HCT116 (cell line): ENCODE results near the gene C1orf56. TPM values are rescaled to one million over a fixed set of nuclear protein-coding genes. Genes with fewer than 3 reads are reported as not detected.

Experiments
- ATAC-seq: fragments of 200-7000 bp; cut with Tn5 transposase; 2 replicates; pipeline ENCODE4 v1.9.1; 2020; ENCODE audit warnings: mild to moderate bottlenecking, moderate library complexity
- BruUV-seq: library from RNA; stranded (reverse); fragments of 400-500 nt; replicated peaks from 2 replicates; lab custom pipeline; 2021; lab: Mats Ljungman, UMichigan
- CTCF ChIA-PET: fragments of 300-600 bp; sonication (Branson Sonifier 250); formaldehyde crosslinking; loops from one replicate; lab custom pipeline; 2021; ENCODE audit warnings: antibody characterized with exemption; lab: Charles Lee
- POLR2A ChIA-PET: fragments of 300-600, 350-600 bp; sonication (Branson Sonifier 250); formaldehyde crosslinking; loops from one replicate; lab custom pipeline; 2021; ENCODE audit warnings: antibody characterized with exemption; lab: Charles Lee
- RAD21 ChIA-PET, 2 experiments: fragments of 300-600 bp; sonication (Branson Sonifier 250); formaldehyde crosslinking; loops; one replicate each; lab custom pipeline; 2023; ENCODE audit warnings: low total read pairs in 2 of 2; ENCODE audit not compliant: uncharacterized antibody in 2 of 2, unreplicated experiment in 2 of 2, low non-redundant PET in 1 of 2; lab: Charles Lee
- DNase-seq: peaks from one replicate; pipeline ENCODE4 v3.0.0-alpha.2; 2010; ENCODE audit warnings: low read depth, low spot score
- H2AFZ ChIP-seq: fragments of 200-600 bp; shearing (Covaris generic), sonication (generic); 2 replicates; pipeline ENCODE4 v1.6.1; 2017; ENCODE audit warnings: low read depth, mixed run types, mixed read lengths, antibody characterized with exemption, low read length; ENCODE audit not compliant: poor library complexity, severe bottlenecking
- H3K27ac ChIP-seq: 2 replicates; pipeline ENCODE4 v1.5.1; 2012; ENCODE audit warnings: low read depth, low read length
- H3K27me3 ChIP-seq: fragments of 200-600 bp; sonication (generic); 2 replicates; pipeline ENCODE4 v1.6.1; 2016; ENCODE audit warnings: mixed run types, low read length, mixed read lengths; ENCODE audit not compliant: insufficient read depth
- H3K36me3 ChIP-seq, 2 experiments: fragments of 200-500 bp in 1 of 2; fragments of 200-600 bp in 1 of 2; sonication (Bioruptor generic) in 1 of 2; sonication (generic) in 1 of 2; 2 replicates each; pipeline versions ENCODE4 v1.5.1 to v1.6.1; 2014 to 2016; ENCODE audit warnings: low read length in 2 of 2, inconsistent platforms in 1 of 2, mixed read lengths in 1 of 2, mixed run types in 1 of 2; ENCODE audit not compliant: insufficient read depth in 2 of 2, control insufficient read depth in 1 of 2
- H3K4me1 ChIP-seq, 2 experiments: fragments of 200-600 bp in 1 of 2; sonication (generic) in 1 of 2; 2 replicates each; pipeline versions ENCODE4 v1.5.1 to v1.6.1; 2012 to 2017; ENCODE audit warnings: low read length in 2 of 2, inconsistent platforms in 1 of 2, mild to moderate bottlenecking in 1 of 2, mixed read lengths in 1 of 2, mixed run types in 1 of 2, moderate library complexity in 1 of 2; ENCODE audit not compliant: insufficient read depth in 2 of 2, control insufficient read depth in 1 of 2
- H3K4me2 ChIP-seq: fragments of 200-600 bp; sonication (generic); 2 replicates; pipeline ENCODE4 v1.6.1; 2017; ENCODE audit warnings: mixed run types, low read length, mixed read lengths
- H3K4me3 ChIP-seq, 2 experiments: fragments of 200-600 bp in 1 of 2; sonication (generic) in 1 of 2; replicated peaks in 1 of 2; 2 replicates each; pipeline ENCODE4 v1.5.1; 2011 to 2016; ENCODE audit warnings: low read length in 2 of 2, control low read depth in 1 of 2, low read depth in 1 of 2, mild to moderate bottlenecking in 1 of 2, mixed read lengths in 1 of 2, mixed run types in 1 of 2
- H3K79me2 ChIP-seq: fragments of 200-600 bp; sonication (generic); 2 replicates; pipeline ENCODE4 v1.6.1; 2017; ENCODE audit warnings: mild to moderate bottlenecking, mixed run types, low read length, moderate library complexity, mixed read lengths; ENCODE audit not compliant: insufficient read depth
- H3K9ac ChIP-seq: fragments of 200-600 bp; sonication (generic); 2 replicates; pipeline ENCODE4 v1.6.1; 2016; ENCODE audit warnings: low read length, mixed read lengths
- H3K9me2 ChIP-seq: fragments of 200-600 bp; sonication (generic), shearing (Covaris generic); 2 replicates; pipeline ENCODE4 v1.6.1; 2017; ENCODE audit warnings: mixed run types, mild to moderate bottlenecking, moderate library complexity; ENCODE audit not compliant: insufficient read depth
- H3K9me3 ChIP-seq, 2 experiments: fragments of 200-500 bp in 1 of 2; fragments of 200-600 bp in 1 of 2; sonication (Bioruptor generic) in 1 of 2; sonication (generic) in 1 of 2; 2 replicates each; pipeline ENCODE4 v1.6.1; 2014 to 2017; ENCODE audit warnings: low read length in 2 of 2, mixed read lengths in 2 of 2, inconsistent platforms in 1 of 2, low read depth in 1 of 2, mild to moderate bottlenecking in 1 of 2, mixed run types in 1 of 2, moderate library complexity in 1 of 2; ENCODE audit not compliant: control insufficient read depth in 1 of 2, insufficient read depth in 1 of 2
- H4K20me1 ChIP-seq: fragments of 200-600 bp; sonication (generic), shearing (Covaris generic); 2 replicates; pipeline ENCODE4 v1.6.1; 2017; ENCODE audit warnings: mixed run types, mild to moderate bottlenecking, moderate library complexity; ENCODE audit not compliant: insufficient read depth
- ATF3 ChIP-seq: IDR thresholded peaks from 2 replicates; pipeline ENCODE4 v1.6.1; 2012
- CBX3 ChIP-seq: IDR thresholded peaks from 2 replicates; pipeline ENCODE4 v1.6.1; 2012; ENCODE audit warnings: low read depth
- EGR1 ChIP-seq: IDR thresholded peaks from 2 replicates; pipeline ENCODE4 v1.6.1; 2012; ENCODE audit warnings: low read depth
- ELF1 ChIP-seq: IDR thresholded peaks from 2 replicates; pipeline ENCODE4 v1.6.1; 2012; ENCODE audit warnings: low read depth, borderline replicate concordance
- EZH2 ChIP-seq: fragments of 200-600 bp; sonication (generic); IDR thresholded peaks from 2 replicates; pipeline ENCODE4 v1.6.1; 2017; ENCODE audit warnings: antibody characterized with exemption, mixed run types
- POLR2A ChIP-seq: IDR thresholded peaks from 2 replicates; pipeline ENCODE4 v1.7.0; 2011; ENCODE audit warnings: borderline replicate concordance; ENCODE audit not compliant: insufficient read depth, insufficient read length; ENCODE audit errors: extremely low read depth
- POLR2AphosphoS5 ChIP-seq: IDR thresholded peaks from 2 replicates; pipeline ENCODE4 v1.6.1; 2011; ENCODE audit warnings: mild to moderate bottlenecking, low read depth, low read length, moderate library complexity
- SIN3A ChIP-seq: IDR thresholded peaks from 2 replicates; pipeline ENCODE4 v1.6.1; 2012; ENCODE audit warnings: low read depth
- SP1 ChIP-seq: IDR thresholded peaks from 2 replicates; pipeline ENCODE4 v1.6.1; 2012; ENCODE audit warnings: low read depth
- SRF ChIP-seq: IDR thresholded peaks from 2 replicates; pipeline ENCODE4 v1.6.1; 2012; ENCODE audit warnings: low read depth
- TCF7L2 ChIP-seq: IDR thresholded peaks from 2 replicates; pipeline ENCODE4 v1.7.0; 2011; ENCODE audit warnings: borderline replicate concordance, inconsistent platforms; ENCODE audit not compliant: insufficient read depth, insufficient read length; ENCODE audit errors: extremely low read depth
- ZNF274 ChIP-seq: fragments of 200-500 bp; sonication (Bioruptor generic); IDR thresholded peaks from 2 replicates; pipeline ENCODE4 v1.6.1; 2014; ENCODE audit warnings: mild to moderate bottlenecking, low read depth, low read length, inconsistent platforms
- intact Hi-C: fragments of 100-400 bp; cut with micrococcal nuclease; formaldehyde crosslinking; loops from 2 replicates; pipeline ENCODE4 v1.10.0; 2022
- total RNA-seq: library from RNA; stranded (reverse); gene quantifications from one replicate; pipeline ENCODE4 v1.2.1, GENCODE V29; 2021; ENCODE audit not compliant: unreplicated experiment
- TF ChIP-seq, protein P1 (sequence below): IDR thresholded peaks from 2 replicates; pipeline ENCODE4 v1.6.1; 2011; ENCODE audit warnings: mild to moderate bottlenecking, low read length, moderate library complexity; ENCODE audit not compliant: insufficient replicate concordance; ENCODE audit errors: extremely low read depth

C1orf56 gene
- total RNA-seq, 1 experiment from 2014 or later, result not detected

- TF ChIP-seq, protein P1, sequence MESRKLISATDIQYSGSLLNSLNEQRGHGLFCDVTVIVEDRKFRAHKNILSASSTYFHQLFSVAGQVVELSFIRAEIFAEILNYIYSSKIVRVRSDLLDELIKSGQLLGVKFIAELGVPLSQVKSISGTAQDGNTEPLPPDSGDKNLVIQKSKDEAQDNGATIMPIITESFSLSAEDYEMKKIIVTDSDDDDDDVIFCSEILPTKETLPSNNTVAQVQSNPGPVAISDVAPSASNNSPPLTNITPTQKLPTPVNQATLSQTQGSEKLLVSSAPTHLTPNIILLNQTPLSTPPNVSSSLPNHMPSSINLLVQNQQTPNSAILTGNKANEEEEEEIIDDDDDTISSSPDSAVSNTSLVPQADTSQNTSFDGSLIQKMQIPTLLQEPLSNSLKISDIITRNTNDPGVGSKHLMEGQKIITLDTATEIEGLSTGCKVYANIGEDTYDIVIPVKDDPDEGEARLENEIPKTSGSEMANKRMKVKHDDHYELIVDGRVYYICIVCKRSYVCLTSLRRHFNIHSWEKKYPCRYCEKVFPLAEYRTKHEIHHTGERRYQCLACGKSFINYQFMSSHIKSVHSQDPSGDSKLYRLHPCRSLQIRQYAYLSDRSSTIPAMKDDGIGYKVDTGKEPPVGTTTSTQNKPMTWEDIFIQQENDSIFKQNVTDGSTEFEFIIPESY, result no peak
- TF ChIP-seq EGR1 (no peak), ATF3 (no peak), SRF (no peak), EZH2 (no peak), ELF1 (no peak), SIN3A (no peak)
Observed at GRCh38 chr1:151050051-151050688, 2.6 kb downstream of the C1orf56 start (continued).

- Histone ChIP-seq H3K9ac (no peak overlapping the region), H3K4me2 (no peak overlapping the region), H3K36me3 (peaks cover 24 to 43% of the 10 kb centered on the region in 2 experiments), H3K79me2 (peaks cover 17% of the 10 kb centered on the region; the same call in 1 of the 2 replicates), H3K4me3 (no peak overlapping the region), H4K20me1 (no peaks in the 10 kb centered on the region)
- intact Hi-C loops, result no loop called here
- no peak for ATAC-seq
- POLR2A ChIA-PET, result interaction anchor here (0.7 kb wide), 1 partner anchor 424 kb away, joined by 3 read pairs; no protein-coding TSS in a partner anchor
- no peak for TF ChIP-seq SP1
- no peak for TF ChIP-seq ZNF274
- TF ChIP-seq CBX3, result no peak
- no peak for TF ChIP-seq SRF
- TF ChIP-seq POLR2AphosphoS5, result no peak
- no peak for TF ChIP-seq ELF1
- TF ChIP-seq, protein P1, result no peak
- no peak for TF ChIP-seq TCF7L2
- no peak for TF ChIP-seq POLR2A
- no peak for TF ChIP-seq SIN3A
- TF ChIP-seq, all 23 proteins: peak for 0
- ChIA-PET CTCF (interaction anchor here (1.1 kb wide), 1 partner anchor 8 kb away, joined by 4 read pairs; the partner anchor contains the start of gene CDC42SE1), RAD21 (no interaction called here)
- no peak for DNase-seq
- H2AFZ ChIP-seq, result no peak overlapping the region
- H3K9me3 ChIP-seq, result no peaks in the 10 kb centered on the region
- no TSS peak for BruUV-seq
- no peaks in the 10 kb centered on the region for H3K27me3 ChIP-seq
- peaks cover 0 to 10% of the 10 kb centered on the region in 2 experiments; a peak in 1 of 4 replicates for H3K4me1 ChIP-seq
- H3K27ac ChIP-seq, result no peak overlapping the region
- H3K9me2 ChIP-seq, result no peaks in the 10 kb centered on the region
Observed at GRCh38 chr1:151051356-151052009, 3.9 kb downstream of the C1orf56 start.
